ENCODE data around the gene CYP2C9.
"Not testable (repeated sequence)": the region's sequence is repeated elsewhere in the genome, so short reads cannot be mapped to it uniquely, and the experiment has no call there.

The CYP2C9 gene

DNA sequence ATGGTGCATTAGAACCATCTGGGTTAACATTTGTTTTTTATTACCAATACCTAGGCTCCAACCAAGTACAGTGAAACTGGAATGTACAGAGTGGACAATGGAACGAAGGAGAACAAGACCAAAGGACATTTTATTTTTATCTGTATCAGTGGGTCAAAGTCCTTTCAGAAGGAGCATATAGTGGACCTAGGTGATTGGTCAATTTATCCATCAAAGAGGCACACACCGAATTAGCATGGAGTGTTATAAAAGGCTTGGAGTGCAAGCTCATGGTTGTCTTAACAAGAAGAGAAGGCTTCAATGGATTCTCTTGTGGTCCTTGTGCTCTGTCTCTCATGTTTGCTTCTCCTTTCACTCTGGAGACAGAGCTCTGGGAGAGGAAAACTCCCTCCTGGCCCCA lies at the start of gene CYP2C9:
Gene CYP2C9 (plus strand): TSS at position 276 of the 400 bp plus-strand sequence. CDS start 25 bp downstream, at position 301.
- no peak for DNase-seq

DNA sequence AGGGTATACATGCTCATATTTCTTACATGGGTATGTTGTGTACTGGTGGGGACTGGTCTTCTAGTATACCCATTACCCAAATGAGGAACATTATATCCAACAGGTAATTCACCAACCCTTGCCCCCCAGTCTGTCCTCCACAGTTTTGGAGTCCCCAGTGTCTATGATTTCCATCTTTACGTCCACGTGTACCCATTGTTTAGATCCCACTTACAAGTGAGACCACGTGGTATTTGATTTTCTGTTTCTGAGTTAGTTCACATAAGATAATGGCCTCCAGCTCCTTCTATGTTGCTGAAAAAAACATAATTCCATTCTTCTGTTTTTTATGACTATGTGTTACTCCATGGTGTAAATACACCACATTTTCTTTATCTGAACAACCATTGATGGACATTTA lies 49.3 kb upstream of the CYP2C9 start:
- no peak for DNase-seq

DNA sequence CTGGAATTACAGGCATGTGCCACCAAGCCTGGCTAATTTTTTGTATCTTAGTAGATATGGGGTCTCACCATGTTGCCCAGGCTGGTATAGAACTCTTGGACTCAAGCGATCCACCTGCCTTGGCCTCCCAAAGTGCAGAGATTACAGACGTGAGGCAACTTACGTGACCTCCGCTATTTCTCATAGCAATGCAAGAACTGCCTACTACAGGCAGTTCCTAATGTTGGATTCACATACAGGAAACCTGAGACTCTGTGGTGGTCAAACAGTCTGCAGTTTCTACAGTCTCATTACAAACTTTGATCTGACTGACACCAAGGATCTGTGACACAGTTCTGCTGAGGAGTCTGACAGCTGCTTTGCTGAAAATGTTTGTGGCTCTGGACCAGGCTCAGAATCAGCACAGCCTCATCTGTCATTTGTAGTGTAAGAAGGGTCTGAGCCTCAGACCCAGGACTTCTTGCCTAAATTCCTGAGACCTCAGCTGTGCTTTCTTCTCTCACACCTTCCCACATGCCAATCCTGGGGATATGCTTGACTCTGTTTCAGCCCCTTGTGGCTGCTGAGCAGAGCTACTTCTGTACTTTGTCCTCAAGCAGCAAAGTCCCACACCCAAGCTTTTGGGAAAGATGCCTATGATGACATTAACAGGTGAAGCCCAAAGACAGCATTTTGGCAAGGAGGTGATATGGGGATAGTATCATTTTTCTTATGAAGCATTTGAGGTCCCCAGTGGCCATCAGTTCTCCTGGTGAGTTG lies 48.0 kb upstream of the CYP2C9 start:
- DNase-seq = no peak

DNA sequence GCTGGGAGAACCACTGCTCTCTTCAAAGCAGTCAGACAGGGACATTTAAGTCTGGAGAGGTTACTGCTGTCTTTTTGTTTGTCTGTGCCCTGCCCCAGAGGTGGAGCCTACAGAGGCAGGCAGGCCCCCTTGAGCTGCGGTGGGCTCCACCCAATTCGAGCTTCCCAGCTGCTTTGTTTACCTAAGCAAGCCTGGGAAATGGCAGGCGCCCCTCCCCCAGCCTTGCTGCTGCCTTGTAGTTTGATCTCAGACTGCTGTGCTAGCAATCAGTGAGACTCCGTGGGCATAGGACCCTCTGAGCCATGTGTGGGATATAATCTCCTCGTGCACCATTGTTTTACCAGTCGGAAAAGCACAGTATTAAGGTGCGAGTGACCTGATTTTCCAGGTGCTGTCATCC lies 40.0 kb upstream of the CYP2C9 start:
- not testable (repeated sequence) for DNase-seq

DNA sequence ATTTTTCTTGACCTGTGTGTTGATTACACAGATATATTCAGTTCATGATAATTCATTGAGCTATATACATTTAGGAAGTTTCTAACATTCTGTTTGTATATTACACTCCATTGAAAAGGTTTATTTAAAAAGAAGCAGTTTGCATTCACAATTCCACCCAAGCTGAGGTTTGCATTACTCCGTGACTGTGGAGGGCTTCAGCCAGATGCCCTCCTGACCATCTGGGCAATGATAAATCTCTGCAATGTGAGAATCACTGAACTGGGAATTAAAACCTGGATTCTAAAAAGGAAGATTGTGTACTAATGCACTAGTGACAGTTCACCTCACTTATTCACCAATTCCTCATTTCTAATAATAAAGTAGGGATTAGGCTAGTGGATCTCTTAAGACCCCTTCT lies 36.4 kb upstream of the CYP2C9 start:
- no peak for DNase-seq

DNA sequence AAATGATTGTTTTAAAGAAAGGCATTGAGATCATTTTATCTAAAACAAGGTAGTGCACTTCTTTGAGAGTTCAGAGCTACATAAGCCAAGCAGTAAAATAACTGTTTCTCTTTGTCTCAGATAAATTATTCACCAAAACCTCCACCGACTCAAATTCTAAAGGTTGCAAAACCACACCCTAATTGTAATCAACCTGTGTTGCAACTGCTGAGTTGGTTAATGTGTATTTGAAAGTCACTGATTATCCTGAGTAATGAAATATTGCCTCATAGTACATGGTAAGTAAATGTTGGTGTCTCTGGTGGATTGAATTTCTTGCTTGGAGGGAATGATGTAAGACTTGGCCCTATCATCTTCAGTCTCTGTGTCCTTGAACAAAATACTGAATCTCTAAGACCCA lies 35.9 kb upstream of the CYP2C9 start:
- no peak for DNase-seq

DNA sequence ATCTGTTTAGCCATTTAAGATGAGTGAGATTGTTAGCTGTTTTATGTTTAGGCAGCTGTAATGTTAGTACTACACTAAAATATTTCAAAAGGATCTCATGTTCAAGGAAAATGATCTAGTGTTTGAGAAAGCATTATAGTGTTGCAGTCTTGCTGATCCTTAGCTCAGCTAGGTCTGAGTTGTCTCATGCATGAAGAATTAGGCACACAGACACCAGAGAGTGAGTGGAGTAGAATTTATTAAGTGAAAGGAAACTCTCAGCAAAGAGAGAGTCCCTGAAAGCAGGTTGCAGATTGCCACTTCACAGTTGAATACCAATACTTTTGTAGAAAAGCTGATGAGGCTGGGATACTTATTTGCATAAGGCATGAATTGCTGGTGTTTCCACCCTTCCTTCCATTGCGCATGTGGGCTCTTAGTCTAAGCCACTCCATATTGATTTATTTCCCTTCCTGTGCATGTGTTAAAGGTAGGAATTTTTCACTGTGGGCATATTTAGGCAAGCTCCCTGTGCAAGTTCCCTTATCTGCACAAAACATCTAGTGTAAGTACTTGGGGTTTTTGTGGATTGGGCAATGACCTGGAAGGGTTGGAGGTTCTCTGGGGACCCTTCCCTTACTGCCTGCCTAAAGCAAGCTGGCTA lies 33.8 kb upstream of the CYP2C9 start:
- DNase-seq = not testable (repeated sequence)

DNA sequence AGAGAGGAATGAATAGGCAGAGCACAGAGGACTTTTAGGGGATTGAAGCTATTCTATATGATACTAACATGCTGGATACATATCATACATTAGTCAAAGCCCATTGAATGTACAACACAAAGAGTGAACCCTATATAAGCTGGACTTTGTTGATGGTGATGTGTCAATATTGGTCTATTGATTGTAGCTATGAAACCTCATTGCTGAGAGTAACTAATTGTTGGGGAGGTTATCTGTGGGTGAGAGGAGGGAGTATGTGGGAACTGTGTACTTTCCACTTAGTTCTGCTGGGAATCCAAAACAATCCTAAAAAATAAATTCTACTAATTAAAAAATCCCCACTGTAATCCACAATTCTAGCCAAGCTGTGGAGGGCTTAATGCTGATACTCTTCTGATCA lies 22.0 kb upstream of the CYP2C9 start:
- no peak for DNase-seq

DNA sequence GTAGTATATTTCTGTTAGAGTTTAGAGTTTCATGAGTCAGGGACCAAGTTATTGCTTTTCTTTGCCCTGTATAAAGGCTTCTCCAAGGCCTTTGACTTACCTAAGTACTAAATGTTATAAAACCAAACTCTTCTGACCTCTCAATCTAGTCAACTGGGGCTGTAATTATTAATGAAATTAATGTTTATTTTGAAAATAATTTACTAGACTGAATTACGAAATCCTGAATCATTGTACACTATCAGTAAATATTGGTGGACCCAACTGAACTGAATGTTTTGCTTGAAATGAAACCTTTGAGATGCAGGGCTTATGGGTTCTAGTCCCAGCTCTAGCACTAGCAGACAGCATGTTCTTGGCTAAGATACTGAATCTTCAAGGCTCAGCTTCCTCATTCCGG lies 1.7 kb upstream of the CYP2C9 start:
- DNase-seq = no peak

DNA sequence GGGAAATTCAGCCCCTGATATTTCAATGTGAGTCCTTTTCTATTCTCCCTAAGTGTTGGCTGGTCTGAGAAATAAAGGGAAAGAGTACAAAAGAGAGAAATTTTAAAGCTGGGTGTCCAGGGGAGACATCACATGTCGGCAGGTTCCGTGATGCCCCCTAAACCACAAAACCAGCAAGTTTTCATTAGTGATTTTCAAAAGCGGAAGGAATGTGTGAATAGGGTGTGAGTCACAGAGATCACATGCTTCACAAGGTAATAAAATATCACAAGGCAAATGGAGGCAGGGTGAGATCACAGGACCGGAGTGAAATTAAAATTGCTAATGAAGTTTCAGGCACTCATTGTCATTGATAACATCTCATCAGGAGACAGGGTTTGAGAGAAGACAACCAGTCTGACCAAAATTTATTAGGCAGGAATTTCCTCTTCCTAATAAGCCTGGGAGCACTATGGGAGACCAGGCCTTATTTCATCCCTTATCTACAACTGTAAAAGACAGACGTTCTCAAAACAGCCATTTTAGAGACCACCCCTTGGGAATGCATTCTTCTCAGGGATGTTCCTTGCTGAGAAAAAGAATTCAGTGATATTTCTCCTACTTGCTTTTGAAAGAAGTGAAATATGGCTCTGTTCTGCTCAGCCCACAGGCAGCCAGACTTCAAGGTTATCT lies 5.1 kb downstream of the CYP2C9 start:
- not testable (repeated sequence) for DNase-seq

DNA sequence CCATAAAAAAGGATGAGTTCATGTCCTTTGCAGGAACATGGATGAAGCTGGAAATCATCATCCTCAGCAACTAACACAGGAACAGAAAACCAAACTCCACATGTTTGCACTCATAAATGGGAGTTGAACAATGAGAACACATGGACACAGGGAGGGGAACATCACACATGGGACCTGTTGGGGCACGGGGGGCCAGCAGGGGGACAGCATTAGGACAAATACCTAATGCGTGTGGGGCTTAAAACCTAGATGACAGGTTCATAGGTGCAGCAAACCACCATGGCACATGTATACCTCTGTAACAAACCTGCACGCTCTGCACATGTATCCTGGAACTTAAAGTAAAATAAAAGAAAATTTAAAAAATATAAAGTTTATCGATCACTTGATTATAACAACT lies 7.7 kb downstream of the CYP2C9 start:
- DNase-seq = not testable (repeated sequence)

DNA sequence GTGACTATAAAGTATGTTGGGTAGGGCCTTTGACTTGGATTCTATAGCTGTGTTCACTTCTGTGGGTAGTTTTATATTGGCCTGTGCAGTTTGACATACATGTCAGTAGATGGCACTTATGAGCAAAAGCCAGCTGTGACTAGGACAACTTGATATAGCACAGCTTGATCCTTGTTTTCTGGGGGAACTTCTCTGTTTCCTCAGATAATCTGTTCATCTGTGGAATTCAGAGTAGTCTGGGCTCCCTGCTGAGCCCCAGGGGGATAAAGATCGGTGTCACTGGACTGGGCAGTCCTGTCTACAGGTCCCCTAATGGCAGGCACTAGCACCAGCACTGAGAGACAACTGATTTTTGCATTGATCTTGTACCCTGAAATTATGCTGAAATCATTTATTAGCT lies 25.4 kb downstream of the CYP2C9 start:
- DNase-seq = no peak

DNA sequence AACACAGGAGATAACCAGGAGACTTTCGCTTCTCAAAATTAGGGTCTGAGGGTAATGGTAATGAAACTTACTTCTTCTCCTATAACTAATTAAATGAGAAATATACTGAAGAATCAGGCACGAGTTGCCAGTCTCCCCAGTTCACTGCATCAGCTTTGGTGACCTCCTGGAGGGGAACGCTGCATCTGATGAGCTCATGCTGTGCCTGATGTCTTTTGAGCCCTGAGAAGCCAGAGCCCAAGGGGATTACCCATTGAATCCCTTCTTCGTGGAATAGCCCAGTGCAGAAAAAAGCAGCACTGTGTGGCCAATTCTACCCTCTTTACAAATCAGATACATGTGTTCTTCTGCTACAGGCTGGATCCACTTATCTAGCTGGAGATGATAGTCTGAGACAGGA lies 45.1 kb downstream of the CYP2C9 start:
- no peak for DNase-seq

DNA sequence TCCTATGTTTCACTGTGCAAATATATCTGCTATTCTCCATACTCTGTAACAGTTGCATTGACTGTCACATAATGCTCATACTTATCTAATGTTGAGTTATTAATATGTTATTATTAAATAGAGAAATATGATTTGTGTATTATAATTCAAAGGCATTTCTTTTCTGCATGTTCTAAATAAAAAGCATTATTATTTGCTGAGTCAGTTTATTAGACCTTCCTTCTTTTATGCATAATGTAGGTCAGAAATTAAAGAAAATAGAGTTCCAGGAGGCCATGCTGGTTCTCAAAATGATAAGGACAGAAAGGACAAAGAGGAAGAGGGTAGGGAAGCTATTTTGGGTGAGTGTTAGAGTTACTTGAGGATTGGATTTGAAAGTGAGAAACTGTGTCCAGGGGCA lies 50.7 kb downstream of the CYP2C9 start:
- no peak for DNase-seq

DNA sequence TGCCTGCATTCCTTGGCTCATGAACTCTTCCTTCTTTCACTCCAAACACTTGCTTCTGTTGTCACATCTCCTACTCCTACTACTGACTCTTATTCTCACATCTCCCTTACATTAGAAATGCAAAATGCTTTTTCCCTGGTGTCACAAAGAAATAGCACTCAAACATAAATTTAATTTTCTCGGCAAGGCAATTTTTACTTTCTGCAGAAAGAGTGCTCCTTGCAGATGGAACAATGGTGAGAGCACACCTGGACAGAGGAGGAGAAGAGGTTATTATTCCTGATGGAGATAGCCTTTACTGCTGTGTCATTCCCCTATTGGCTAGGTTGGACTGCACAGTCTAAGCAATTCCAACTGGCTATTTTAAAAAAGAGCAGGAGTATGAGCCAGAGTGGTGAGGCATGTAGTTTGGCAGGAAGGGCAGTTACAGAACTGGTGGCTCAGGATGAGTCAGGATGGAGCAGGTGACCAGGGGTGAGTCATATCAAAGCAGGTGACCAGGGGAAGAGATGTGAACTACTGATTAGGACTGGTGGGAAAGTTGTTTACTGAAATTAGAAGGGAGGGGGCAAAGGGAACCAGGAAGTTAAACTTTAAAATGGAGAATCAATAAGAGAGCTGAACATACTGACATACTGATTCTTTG lies 52.9 kb downstream of the CYP2C9 start:
- DNase-seq = no peak

DNA sequence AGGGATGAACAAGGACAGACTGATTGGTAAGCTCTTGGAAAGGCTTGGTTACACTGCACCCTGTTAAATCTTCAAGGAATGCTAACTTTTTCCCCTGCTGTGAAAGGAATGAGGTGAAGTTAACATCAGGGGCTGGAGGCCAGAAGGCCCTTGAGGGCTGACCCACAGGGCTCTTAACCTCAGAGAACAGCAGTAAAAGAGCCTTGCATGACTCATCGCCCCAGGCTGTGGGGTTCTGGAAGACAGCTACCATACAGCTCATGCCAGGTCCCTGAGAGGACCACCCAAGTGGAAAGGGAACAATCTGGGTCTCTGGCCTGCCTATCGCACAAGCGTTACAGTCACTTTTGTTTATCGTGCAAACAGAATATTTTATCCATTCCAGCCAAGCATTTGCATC lies 54.4 kb downstream of the CYP2C9 start:
- no peak for DNase-seq

DNA sequence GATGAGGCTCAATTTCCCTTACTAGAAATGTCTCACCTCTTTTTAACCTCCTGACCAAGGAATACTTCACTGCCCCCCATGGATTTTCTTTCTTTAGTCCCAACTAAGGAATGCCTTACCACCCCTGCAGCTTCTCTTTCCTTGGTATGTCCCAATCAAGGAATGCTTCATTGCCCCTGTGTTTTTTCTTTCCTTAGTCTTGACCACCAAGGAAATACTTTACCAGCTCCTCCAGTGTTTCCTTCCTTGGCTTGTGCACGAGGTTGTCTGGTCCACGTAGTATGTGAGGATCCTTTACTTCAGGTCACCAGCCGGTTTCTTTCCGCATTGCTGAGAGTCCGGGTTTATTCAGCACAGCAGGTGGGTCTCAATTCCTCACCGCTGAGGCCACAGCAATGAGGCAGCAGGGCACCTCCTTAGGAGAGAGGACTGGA lies 59.3 kb downstream of the CYP2C9 start:
- no peak for DNase-seq

DNA sequence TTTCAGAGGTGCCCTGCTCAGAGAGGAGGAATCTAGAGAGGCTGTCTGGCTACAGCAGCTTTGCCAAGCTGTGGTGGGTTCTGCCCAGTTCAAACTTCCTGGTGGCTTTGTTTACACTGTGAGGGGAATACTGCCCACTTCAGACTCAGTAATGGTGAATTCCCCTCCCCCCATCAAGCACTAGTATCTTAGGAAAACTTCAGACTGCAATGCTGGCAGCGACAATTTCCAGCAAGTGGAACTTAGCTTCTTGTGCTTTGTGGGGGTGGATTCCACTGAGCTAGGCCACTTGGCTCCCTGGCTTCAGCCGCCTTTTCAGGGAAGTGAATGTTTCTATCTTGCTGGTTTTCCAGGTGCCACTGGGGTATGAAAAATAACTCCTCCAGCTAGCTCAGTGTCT lies 88.0 kb downstream of the CYP2C9 start:
- no peak for DNase-seq

DNA sequence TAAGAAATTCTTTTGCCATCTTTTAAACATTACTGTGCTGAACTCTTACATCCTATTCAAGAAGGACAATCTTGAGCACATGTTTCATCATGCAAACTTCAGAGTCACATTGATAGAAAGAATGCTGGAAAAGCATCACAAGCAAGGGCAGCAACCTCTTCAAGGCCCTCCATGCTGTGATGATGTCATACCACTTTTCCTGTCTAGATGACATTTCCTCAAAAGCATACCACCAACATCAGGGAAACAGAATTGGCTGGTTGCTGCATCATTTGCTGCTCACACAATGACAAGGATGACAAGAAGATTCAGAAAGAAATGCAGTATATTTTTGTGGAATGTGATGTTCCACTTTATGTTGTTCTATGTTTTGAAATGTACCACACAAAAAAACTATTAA lies 93.2 kb downstream of the CYP2C9 start:
- no peak for DNase-seq

DNA sequence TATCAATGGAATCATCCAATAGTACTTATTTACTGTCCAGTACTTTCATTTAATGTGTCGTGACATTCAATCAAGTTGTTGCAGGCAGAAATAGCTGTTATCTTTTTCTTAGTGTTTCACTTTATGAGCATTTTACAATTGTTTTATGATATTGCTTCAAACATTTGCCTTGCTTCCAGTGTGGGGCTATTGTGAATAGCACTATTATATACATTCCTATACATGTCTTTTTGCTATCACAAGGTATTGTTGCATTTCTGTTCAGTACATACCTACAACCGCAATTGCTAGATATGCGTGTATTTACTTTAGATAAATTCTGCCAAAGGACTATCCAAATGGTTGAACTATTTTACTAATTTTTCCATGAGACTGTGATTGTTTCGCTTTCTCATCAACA lies 95.9 kb downstream of the CYP2C9 start:
- no peak for DNase-seq

DNA sequence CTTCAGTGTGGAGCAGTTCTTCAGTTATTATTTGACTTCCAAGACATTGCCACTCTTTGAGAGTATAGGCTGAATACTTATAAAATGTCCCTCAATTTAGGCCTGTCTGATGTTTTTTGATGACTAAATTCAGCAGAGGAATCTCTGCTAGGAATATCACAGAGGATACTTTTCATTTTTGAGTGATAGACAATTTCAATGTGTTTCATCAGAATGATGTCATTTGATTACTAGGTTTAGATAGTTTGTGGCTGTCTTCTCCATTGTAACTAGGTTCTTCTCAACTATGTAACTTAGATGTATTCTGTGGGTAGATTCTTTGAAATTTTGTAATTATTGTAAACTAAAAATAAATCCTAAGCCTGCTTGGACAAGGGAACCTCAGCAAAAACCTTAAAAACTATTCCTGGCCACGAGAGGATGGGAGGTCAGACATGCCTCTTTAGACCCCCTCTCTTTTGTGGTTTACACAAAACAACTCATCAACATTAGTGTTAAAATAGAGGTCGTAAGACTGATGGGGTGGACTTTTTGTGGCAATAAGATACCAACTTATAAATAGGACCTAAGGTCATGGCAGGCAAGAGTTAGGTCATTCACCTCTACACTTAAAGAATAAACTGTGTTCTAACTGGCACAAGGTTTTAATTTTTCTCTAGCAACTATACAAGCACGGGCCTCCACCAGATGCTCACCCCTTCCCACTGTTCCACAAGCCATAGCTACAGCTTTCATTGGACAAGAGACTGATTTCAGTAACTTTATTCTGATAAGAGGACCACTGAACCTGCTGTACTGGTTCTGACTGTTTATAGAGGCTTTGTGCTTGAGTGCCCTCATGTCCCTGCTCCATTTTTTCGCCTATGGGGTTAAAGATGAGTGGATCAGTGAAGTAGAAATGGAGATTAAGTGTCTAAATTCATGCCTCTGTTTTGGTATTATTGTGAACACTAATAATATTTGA lies 97.2 kb downstream of the CYP2C9 start:
- no peak for DNase-seq

DNA sequence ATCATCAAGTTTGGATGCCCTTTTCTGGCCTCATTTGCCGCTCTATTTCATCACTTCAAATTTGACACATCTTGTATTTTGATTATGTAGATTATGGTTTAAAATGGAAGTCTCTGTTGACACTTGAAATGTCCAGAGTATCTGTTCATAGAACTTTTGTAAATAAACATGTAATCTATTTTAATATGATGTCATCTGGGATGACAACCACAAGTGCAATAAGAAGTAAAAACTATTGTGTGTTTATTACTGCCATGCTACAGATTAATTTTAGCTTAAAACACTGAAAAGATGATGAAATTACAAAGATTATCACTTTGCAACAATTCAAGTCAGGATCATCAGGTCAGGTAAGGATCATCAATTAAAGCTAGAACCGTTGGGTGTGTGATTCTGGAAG lies 100.8 kb downstream of the CYP2C9 start:
- no peak for DNase-seq

Data from activated CD4-positive, CD25-positive, alpha-beta regulatory T cell treated with anti-CD3 and anti-CD28 coated beads, Interleukin-2, amount 50 U/mL, for 72 hours (primary cell).